Measurements from ENCODE around the gene FATE1.

Gene FATE1

DNA sequence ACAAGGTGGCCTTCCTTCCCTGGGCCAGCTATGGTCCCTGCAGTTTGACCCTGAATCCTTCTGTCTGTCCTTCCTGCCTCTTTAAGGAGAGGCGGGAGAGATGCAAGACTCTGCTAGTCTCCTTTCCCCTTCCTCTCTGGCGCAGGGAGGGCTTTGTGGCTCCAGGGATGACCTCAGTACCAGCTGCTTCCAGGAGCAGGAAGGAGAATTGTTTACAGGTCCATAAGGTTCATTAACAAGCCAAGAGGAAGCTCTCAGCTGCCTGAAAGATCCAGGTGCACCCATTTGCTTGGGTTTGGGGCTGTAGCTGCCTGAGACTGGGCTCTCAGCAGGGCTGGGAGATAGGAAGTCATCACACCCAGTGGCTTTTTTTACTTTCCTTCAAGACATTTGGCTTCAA lies 4.0 kb upstream of the FATE1 start:
- no peak for TF ChIP-seq JUND (IDR thresholded peaks at IDR 0.05; ENCODE audit: low read depth)
- DNase-seq (ENCODE audit: low read depth in 1 of 2, low spot score in 1 of 2): no peak
- in situ Hi-C loops (cut with HindIII; ENCODE audit: low pct_unique_long_range_greater_than_20kb, low sequenced_read_pairs): no loop called here

DNA sequence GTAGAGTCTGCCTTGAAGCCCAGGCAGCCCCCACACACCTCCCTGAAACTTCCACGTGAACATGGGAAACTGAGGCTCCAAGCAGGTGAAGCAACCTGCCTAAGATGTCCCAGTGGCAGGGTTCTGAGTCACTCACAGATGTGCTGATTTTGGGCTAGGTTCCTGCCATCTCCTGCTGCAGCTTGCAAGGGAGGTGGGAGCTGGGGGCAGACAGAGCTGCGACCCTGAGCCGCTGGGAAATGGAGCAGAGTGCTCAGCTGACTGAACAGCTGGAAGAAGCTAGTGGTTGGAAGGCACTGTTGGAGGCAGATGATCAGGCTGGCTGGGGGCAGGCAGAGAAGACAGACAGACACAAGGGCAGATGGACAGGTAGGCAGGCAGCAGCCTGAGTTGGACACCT lies 3.6 kb upstream of the FATE1 start:
- DNase-seq (ENCODE audit: low read depth in 1 of 2, low spot score in 1 of 2): no peak
- in situ Hi-C loops (cut with HindIII; ENCODE audit: low pct_unique_long_range_greater_than_20kb, low sequenced_read_pairs): no loop called here
- TF ChIP-seq JUND (IDR thresholded peaks at IDR 0.05; ENCODE audit: low read depth): no peak

DNA sequence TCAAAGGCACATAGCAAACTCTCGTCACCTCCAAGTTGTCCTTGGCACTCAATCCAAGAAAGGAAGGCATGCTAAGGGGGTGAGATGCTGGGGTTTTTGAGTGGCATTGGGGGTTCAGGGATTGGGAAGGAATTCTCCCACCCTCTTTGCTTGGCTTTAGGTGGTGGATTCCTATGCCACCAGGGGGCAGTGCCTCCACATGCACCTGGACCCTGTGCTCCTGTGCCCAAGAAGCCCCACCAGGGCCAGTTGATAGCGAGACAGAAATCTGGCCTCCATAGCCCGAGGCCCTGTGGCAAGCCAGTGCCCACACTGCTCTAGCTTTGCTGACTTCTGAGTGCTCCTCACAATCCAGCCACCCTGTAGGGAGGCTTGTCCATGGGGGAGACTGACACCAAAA lies 2.0 kb upstream of the FATE1 start:
- in situ Hi-C loops (cut with HindIII; ENCODE audit: low pct_unique_long_range_greater_than_20kb, low sequenced_read_pairs): no loop called here
- DNase-seq (ENCODE audit: low read depth in 1 of 2, low spot score in 1 of 2): peak in 1 of 2 experiments; percentile 0
- TF ChIP-seq JUND (IDR thresholded peaks at IDR 0.05; ENCODE audit: low read depth): no peak

DNA sequence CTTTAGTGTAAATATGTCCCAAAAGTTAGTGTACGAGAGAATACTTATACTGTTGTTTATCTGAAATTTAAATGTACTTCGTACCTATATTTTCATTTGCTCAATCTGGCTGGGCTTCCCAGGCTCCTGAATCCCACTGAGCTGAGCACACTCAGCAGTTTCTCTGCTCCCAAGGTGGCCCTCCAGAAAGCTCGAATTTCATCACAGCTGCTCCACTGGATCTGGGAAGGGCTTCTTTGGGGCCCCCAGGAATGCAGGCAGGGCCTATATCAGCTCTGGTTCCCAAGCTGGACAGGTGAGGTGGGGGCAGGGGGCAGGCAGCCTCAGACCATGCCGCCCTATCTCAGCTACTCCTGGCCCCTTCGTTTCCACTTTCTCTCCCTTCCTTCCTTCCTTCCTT lies 1.5 kb upstream of the FATE1 start:
- no peak for TF ChIP-seq JUND (IDR thresholded peaks at IDR 0.05; ENCODE audit: low read depth)
- no peak for DNase-seq (ENCODE audit: low read depth in 1 of 2, low spot score in 1 of 2)
- in situ Hi-C loops (cut with HindIII; ENCODE audit: low pct_unique_long_range_greater_than_20kb, low sequenced_read_pairs): no loop called here

DNA sequence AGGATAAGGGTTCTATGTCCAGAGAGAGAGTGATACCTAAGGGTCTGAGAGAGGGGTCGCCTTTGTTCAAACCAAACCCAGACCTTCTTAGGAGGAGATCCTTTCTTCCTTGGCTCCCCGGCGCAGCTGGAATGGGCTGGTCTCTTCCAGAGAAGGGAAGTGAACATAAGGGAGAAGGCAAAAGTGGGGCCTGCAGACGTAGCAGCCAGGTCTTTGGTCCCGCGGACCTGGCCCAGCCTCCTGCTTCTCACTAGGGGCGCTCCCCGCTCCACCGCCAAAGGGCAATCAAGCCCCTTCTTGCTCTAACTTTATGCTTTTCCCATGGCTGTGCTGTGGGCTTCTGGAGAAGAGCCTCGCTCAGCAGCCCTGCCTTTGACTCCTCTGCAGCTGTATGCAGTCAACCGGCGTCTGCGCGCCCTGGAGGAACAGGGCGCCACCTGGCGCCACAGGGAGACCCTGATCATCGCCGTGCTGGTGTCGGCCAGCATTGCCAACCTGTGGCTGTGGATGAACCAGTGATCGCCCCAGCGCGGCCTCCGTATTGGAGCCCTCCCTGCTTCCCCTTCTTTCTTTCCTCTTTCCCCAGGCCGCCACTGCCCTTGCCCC lies 6.5 kb downstream of the FATE1 start:
- peak in 1 of 2 experiments; percentile 15 for DNase-seq (ENCODE audit: low read depth in 1 of 2, low spot score in 1 of 2)
- no peak for TF ChIP-seq JUND (IDR thresholded peaks at IDR 0.05; ENCODE audit: low read depth)
- in situ Hi-C loops (cut with HindIII; ENCODE audit: low pct_unique_long_range_greater_than_20kb, low sequenced_read_pairs): no loop called here

DNA sequence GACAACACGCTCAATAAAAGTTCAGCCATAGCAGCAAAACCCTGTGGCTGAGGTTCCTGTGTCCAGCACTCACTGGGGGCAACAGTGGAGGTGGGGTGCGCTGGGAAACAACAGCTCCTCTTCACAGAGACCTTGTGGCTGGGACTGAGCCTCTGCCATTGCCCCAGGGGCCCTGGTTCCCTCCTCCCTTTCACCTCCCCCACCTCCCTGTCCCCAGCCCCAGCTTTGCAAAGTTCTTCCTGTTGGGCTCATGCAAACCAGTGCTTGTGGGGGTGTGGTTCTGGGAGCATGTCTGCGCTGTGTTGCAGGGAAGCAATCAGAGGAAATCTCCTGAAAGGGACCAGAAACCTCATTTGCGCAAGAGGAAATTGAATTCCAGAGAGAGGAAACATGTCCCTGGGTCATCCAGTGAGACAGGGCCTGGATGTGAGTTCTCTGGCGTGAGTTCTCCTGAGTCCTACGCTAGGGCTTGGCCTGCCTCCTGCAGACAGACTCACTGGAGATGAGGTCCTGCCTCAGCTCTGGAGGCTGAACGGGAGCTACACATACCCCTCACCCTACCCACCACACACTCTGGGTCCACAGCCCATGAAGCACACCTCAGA lies 7.4 kb downstream of the FATE1 start:
- TF ChIP-seq JUND (IDR thresholded peaks at IDR 0.05; ENCODE audit: low read depth): no peak
- DNase-seq (ENCODE audit: low read depth in 1 of 2, low spot score in 1 of 2): no peak
- in situ Hi-C loops (cut with HindIII; ENCODE audit: low pct_unique_long_range_greater_than_20kb, low sequenced_read_pairs): no loop called here

DNA sequence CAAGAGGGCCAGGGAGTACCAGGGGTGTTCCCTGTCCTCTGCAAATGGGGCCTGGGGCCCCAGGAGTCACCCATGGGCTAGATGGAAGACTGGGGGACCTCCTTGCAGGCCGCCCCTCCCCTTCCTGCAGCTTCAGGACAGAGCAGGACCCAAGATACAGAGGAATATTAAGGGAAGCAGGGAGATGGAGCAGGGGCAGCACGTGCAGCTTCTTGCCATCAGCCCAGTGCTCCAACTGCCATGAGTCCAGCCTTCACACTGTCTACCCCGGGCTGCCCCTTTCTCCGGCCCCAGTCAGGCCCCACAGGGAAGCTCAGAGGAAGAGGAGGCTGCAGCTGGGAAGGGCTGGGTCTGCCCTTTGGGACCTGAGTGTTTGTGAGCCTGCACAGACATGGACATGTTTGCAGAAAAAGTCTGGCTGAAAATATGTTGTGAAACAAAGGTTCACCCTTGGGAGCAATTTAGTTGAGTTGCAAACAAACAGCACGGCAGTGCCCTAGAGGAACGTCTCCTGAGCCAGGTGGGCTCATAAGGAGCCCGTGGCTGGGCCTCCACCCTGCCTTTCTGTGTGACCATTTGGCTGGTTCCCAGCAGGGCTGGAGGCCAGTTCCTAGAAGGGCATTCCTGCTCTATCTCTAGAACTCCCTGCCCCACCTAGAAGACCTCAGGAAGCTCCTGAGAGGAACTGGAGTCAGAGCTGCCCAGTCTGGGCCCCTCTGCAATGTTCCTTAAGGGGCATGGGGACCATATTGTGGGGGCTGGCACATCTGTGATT lies 8.9 kb downstream of the FATE1 start:
- TF ChIP-seq JUND (IDR thresholded peaks at IDR 0.05; ENCODE audit: low read depth): no peak
- no peak for DNase-seq (ENCODE audit: low read depth in 1 of 2, low spot score in 1 of 2)
- in situ Hi-C loops (cut with HindIII; ENCODE audit: low pct_unique_long_range_greater_than_20kb, low sequenced_read_pairs): no loop called here

DNA sequence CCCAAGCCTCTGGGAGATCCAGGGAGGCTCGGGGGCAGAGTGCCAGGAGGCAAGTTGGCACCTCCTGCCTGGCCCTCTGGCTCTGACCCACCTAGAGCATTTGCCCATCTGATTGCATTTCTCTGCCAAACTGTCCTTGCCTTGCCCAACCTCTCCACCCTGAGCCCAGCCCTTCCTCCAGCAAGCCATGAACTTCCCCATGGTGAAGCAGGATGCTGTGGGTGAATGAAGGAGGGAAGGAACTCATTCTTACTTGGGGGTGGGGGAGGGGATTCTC lies 9.4 kb downstream of the FATE1 start:
- no peak for TF ChIP-seq JUND (IDR thresholded peaks at IDR 0.05; ENCODE audit: low read depth)
- no peak for DNase-seq (ENCODE audit: low read depth in 1 of 2, low spot score in 1 of 2)
- in situ Hi-C loops (cut with HindIII; ENCODE audit: low pct_unique_long_range_greater_than_20kb, low sequenced_read_pairs): no loop called here

DNA sequence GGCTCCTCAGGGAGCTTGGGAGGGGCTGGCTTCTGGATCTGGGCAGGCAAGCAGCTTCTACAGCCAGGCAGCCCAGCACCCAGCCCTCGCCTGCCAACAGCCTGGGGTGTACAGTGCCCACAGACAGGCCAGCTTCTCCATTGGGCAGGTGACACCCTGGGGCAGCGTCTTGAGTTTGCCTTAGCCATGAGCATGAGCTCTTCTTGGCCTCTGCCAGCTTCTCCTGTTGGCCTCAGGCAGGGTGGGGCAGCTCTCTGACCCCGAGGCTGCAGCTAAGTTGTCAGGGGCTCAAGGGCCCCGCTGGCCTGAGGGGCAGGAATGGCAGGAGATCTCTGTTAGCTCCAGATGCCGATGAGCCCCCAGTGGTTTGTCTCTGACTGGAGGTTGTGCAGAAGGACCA lies 10.9 kb downstream of the FATE1 start:
- no peak for DNase-seq (ENCODE audit: low read depth in 1 of 2, low spot score in 1 of 2)
- TF ChIP-seq JUND (IDR thresholded peaks at IDR 0.05; ENCODE audit: low read depth): no peak
- in situ Hi-C loops (cut with HindIII; ENCODE audit: low pct_unique_long_range_greater_than_20kb, low sequenced_read_pairs): no loop called here

DNA sequence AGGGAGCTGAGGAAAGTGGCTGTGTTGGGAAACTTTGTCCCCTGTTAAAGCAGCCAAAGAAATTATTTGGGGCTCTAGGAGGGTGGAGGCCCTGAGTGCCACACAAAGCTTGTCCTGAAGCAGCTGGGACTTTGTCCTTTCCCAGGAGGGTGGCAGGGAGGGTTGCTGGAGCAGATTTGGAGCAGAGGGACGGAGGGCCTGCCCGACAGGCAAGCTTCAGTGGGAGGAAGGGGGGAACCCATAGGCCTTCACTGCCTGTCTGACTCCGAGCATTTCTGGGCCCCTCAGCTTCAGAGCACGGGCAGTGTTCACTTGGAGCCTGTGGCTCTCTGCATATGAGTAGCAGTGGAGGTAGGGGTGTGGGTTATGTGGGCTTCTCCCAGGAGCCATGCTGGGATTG lies 11.5 kb downstream of the FATE1 start:
- in situ Hi-C loops (cut with HindIII; ENCODE audit: low pct_unique_long_range_greater_than_20kb, low sequenced_read_pairs): no loop called here
- no peak for TF ChIP-seq JUND (IDR thresholded peaks at IDR 0.05; ENCODE audit: low read depth)
- no peak for DNase-seq (ENCODE audit: low read depth in 1 of 2, low spot score in 1 of 2)

DNA sequence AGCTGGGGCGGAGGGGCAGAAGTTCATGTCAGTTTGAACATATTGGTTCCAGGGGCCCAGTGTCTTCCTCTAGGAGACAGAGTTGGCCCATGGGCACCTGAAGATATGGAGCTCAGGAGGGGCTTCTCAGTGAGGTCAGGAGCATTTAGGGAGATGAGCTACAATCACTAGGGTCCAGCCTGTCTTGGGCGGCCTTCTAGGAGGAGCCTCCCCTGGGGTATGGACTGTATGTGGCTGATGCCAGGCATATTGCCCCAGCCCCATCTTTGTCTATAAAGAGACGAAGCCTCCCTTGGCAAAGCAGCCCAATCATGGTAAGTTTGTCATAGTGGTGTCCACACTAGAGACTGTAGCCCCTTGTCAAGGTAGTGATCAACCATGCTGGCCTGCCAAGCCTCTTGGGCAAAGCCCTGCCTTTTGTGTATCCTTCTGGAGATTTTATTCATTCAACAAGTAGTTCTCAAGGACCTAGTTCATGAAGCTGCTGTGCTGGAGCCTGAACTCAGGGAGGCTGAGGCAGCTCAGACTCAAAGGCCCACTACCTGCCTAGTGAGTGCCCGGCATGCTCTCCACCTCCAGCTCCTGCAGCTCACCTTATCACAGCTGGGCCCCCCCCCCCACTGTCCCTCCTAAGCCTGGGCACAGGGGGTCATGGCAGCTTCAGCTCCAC lies 13.4 kb downstream of the FATE1 start:
- no peak for DNase-seq (ENCODE audit: low read depth in 1 of 2, low spot score in 1 of 2)
- in situ Hi-C loops (cut with HindIII; ENCODE audit: low pct_unique_long_range_greater_than_20kb, low sequenced_read_pairs): no loop called here
- no peak for TF ChIP-seq JUND (IDR thresholded peaks at IDR 0.05; ENCODE audit: low read depth)

DNA sequence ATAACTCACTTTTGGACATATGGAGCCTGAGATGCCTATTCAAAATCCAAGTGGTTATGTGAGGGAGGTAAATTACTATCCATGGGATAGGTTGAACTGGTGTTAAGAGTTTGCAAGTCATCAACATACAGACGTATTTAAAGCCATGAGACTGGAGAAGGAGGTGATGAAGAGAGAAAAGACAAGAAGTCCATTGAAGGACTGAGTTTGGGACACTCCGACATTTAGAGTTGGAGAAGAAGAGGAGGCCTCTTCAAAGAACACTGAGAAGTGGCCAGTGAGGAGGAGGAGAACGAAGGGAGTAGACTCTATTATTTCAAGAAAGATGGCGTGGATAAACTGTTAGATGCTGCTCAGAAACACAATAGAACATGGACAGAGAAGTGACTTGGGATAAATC lies 18.6 kb downstream of the FATE1 start, which contains the start of gene CNGA2:
TSS of gene CNGA2 (plus strand) at position 301 of the 400 bp plus-strand sequence. CDS start 3,738 bp downstream, outside the sequence.
- no peak for TF ChIP-seq JUND (IDR thresholded peaks at IDR 0.05; ENCODE audit: low read depth)
- in situ Hi-C loops (cut with HindIII; ENCODE audit: low pct_unique_long_range_greater_than_20kb, low sequenced_read_pairs): no loop called here
- no peak for DNase-seq (ENCODE audit: low read depth in 1 of 2, low spot score in 1 of 2)

DNA sequence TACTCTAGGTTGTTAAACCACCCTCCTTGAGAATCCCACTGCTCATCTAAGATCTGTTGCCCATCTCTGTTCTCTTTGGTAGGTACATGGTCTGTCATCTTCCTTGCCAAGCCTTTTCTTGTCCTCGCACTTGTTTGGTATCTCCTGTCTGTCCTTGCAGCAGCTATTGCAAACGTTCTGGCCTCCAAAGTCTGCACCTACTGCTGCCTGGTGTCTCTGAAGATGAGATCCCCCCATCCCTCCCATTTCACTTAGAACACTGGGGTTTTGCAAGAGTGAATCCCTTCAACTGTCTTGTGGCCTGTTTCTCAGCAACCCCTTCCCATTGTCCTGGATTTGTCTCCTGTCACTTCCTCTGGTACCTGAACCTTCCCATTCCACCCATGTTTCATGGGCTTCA lies 19.4 kb downstream of the FATE1 start:
- in situ Hi-C loops (cut with HindIII; ENCODE audit: low pct_unique_long_range_greater_than_20kb, low sequenced_read_pairs): no loop called here
- TF ChIP-seq JUND (IDR thresholded peaks at IDR 0.05; ENCODE audit: low read depth): no peak
- no peak for DNase-seq (ENCODE audit: low read depth in 1 of 2, low spot score in 1 of 2)
